G401 (cell line): ENCODE results near the gene WFIKKN1. TPM values are rescaled to one million over a fixed set of nuclear protein-coding genes. Genes with fewer than 3 reads are reported as not detected.

Experiments
- DNase-seq: peaks from one replicate; pipeline ENCODE4 v3.0.0-alpha.2; 2015; ENCODE audit warnings: low spot score
- in situ Hi-C: cut with HindIII; loops from 2 replicates; pipeline ENCODE4 v1.10.0; 2016; ENCODE audit warnings: low sequenced_read_pairs, mixed read lengths
- total RNA-seq: library from RNA; depleted of rRNA; stranded (reverse); fragments of >200 nt; shearing (Covaris generic); gene quantifications from 2 replicates; pipeline ENCODE4 v1.2.3, GENCODE V29; 2014

The WFIKKN1 gene
- total RNA-seq, 1 experiment from 2014 or later = 44.6 TPM

DNA sequence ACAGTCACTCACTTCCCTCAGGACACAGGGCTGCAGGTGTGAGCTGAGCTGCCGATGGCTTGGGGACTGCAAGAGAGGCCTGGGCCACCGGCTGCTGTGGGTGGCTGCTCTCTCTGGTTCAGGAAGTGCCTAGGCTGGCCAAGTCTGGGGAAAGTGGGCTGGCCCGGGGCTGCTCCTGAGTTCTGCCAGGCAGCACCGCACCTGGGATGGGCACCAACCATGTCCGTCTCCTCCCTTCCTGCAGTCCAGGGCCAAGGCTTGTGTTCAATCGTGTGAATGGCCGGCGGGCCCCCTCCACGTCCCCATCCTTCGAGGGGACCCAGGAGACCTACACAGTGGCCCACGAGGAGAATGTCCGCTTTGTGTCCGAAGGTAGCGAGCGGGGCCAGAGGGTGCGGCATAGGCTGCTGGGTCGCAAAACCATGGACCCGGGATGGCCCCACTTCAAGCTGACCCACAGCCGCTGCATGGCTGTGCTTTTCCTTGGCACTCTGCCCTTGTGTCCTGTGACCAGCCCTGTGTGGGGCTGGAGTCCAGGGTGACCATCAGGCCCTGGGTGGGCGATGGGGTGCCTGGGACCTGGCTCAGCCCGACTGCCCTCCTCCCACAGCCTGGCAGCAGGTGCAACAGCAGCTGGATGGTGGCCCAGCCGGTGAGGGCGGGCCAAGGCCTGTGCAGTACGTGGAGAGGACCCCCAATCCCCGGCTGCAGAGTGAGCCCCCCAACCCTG lies 16.6 kb downstream of the WFIKKN1 start:
- DNase-seq = no peak
- in situ Hi-C loops = no loop called here

DNA sequence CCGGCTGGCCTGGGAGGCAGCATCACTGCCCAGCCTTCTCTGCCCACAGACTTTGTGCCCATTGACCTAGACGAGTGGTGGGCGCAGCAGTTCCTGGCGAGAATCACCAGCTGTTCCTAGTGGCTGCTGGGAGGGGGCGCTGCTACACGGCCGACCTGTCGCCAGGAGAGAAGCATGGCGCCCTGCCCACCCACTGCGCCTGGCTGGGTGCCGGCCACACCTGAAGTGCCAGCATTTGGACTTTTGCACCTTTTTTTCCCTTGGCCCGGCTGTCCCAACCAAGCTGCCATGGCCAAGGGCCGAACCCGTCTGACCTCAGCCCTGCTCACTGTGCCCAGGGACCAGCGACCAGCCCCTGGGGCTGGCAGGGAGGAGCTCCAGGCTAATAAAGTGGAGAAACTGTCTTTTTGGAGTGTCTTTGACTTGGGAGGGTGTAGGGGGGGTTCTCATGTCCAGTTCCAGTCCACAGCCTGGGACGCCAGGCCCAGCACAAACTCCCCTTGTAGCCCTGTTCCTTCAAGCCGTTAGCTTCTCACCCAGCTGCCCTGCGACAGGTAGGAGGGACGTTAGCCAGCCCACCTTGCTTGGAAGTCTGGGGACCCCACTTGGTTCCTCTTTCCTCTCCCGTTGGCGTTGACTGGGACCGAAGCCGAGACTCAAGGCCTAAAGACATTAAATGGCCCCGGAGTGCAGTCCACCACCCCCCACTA lies 17.4 kb downstream of the WFIKKN1 start:
- in situ Hi-C loops = no loop called here
- DNase-seq = no peak

- peak; percentile 86 for DNase-seq
- in situ Hi-C loops = no loop called here
These were observed 18.2 kb downstream of the WFIKKN1 start, which contains the start of gene WDR90 for GRCh38 chr16:648781-649589. Gene WDR90, plus strand, starts transcription at chr16:649365. Its CDS starts 52 bp downstream, at chr16:649417.

- in situ Hi-C loops = no loop called here
- no peak for DNase-seq
These were observed 18.8 kb downstream of the WFIKKN1 start for GRCh38 chr16:649631-650030.

DNA sequence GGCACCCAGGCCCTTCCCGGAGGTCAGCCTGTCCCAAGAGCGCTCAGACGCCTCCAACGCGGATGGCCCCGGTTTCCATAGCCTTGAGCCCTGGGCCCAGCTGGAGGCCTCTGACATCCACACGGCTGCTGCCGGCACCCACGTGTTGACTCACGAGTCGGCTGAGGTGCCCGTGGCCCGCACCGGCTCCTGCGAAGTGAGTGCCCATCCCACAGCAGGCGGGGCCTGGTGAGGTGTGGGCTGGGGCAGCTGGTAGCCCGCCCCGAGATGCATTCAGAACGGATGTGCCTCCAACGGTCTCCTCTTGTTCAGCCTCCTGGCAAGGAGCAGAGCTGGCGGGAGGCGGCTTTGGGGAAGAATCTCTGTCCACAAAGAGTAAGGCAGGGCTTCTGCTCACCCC lies 21.1 kb downstream of the WFIKKN1 start:
- in situ Hi-C loops = no loop called here
- no peak for DNase-seq

GRCh38 chr16:652454-653305 lies 21.9 kb downstream of the WFIKKN1 start:
- DNase-seq = no peak
- in situ Hi-C loops = no loop called here

GRCh38 chr16:654034-654433 lies 23.2 kb downstream of the WFIKKN1 start:
- no peak for DNase-seq
- in situ Hi-C loops = no loop called here

DNA sequence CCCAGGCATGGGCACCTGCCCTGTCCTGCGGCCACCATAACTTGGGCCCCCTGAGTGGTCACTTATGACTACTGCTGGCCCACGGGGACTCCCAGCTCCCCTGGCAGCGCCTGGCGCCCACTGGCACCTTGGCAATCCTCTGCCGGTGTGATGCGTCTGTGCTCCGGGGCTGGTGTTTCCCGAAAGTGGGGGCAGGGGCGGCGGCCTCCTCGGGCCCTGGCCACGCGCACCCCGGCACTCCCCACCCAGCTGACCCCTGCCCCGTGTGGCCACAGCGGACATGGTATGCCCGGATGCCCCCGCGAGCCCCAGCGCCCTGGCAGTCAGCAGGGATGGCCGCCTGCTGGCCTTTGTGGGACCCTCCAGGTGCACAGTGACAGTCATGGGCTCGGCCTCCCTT lies 26.7 kb downstream of the WFIKKN1 start:
- no peak for DNase-seq
- in situ Hi-C loops = no loop called here

DNA sequence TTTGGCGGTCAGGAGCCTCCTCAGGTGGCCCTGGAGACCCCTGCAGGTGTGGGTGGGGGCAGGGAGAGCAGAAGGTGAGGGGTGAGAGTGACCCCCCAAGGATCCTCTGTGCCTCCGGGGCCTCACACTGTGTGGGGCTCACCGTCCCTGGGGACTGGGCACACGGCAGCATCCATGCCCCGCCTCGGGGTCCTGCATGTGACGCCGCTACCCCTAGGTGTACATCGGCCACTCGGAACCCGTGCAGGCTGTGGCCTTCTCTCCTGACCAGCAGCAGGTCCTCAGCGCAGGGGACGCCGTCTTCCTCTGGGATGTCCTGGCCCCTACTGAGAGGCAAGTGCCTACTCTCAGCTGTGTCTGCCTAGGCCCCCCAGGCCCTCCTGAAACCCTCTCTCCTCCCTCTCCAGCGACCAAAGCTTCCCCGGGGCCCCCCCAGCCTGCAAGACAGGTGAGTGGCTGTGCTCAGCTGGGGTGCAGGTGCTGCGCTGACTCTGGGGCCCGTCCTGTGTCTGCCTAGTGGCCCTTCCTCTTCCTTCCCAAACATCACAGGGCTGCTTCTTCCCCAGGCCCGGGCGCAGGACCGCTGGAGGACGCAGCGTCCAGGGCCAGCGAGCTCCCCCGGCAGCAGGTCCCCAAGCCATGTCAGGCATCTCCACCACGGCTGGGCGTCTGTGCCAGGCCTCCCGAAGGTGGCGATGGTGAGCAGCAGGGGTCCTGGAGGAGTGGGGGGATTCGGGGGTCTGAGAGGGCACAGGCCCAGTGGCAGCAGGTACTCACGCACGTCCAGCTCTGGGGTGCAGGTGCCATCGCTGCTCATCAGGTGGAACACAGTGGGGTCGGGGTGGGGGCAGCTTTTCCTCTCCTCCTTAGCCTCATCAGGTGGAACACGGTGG lies 28.1 kb downstream of the WFIKKN1 start:
- in situ Hi-C loops = no loop called here
- DNase-seq = no peak

- in situ Hi-C loops = no loop called here
- DNase-seq = no peak
These were observed 28.8 kb downstream of the WFIKKN1 start for GRCh38 chr16:659618-660017.

DNA sequence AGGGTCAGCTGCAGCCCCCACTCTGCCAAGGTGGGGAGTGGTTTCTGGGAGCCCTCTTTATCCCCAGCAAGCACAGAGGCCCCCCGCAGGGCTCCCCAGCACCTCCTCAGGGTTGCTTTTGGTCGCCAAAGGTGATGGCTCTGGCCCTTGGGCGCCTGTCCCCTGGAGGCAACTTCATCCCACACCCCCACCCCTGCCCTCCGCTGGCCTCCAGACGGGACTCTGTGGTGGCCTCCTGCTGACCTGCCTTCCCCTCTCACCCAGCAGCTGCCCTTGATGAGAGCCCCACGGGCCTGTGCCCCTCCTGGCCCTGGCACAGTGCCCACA lies 29.3 kb downstream of the WFIKKN1 start:
- in situ Hi-C loops = no loop called here
- DNase-seq = no peak

DNA sequence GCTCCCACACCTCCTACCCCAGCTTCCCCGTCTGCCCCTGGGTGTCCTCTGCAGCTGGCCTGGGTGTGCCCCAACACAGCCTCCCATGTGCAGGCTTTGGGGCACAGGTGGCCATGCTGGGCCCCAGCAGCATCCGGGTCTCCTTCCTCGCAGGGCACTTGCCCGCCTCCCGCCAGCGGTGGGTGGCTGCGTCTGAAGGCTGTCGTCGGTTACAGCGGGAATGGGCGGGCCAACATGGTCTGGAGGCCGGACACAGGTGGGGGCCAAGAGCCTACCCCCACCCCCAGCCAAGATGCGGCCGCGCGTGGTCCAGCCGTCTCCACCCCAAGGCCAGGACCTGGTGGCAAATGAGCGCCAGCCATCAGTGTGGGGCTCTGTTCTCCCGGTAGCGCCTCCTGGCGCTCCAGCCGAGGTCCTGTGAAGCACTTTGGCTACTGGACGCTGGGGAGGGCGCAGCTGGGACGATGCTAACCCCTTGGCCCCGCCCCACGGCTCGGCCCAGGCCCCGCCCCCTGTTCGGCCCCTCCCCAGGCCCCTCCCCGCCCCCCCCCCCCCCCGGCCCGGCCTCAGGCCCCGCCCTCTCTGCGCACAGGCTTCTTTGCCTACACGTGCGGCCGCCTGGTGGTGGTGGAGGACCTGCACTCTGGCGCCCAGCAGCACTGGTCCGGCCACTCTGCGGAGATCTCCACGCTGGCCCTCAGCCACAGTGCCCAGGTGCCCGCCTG lies 29.8 kb downstream of the WFIKKN1 start:
- DNase-seq = peak; percentile 82
- in situ Hi-C loops = no loop called here

- in situ Hi-C loops = no loop called here
- no peak for DNase-seq
These were observed 30.5 kb downstream of the WFIKKN1 start for GRCh38 chr16:661184-661821.

DNA sequence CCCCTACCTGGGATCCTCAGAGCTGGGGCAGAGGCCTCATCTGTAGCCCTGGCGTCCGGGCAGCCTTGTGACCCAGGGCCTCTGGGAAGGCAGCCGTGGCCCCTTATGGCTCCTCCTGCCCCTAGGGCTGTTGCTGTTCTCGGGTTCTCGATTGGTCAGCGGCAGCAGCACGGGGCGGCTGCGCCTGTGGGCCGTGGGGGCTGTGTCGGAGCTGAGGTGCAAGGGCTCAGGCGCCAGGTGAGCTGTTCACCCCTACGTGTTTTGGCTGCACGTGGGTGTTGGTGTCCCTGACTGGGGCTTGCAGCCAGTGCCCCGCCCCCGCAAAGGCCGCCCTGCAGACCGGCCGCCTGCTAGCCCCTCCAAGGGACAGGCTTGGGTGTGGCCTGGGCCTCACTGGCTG lies 31.3 kb downstream of the WFIKKN1 start:
- DNase-seq = no peak
- in situ Hi-C loops = no loop called here

DNA sequence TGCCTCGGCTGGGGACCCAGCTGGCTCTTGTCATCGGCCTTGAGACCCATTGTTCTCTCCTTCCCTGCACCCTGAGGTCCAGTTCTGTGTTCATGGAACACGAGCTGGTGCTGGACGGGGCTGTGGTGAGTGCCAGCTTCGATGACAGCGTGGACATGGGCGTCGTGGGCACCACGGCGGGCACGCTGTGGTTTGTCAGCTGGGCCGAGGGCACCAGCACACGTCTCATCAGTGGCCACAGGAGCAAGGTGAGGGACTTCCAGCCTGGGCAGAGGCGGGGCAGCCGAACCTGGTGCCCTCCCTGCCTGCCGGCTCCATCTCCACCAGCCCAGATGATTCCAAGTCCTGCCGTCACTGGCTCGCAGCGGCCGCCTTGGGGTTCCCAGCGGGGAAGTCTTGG lies 31.8 kb downstream of the WFIKKN1 start:
- DNase-seq = no peak
- in situ Hi-C loops = no loop called here

DNA sequence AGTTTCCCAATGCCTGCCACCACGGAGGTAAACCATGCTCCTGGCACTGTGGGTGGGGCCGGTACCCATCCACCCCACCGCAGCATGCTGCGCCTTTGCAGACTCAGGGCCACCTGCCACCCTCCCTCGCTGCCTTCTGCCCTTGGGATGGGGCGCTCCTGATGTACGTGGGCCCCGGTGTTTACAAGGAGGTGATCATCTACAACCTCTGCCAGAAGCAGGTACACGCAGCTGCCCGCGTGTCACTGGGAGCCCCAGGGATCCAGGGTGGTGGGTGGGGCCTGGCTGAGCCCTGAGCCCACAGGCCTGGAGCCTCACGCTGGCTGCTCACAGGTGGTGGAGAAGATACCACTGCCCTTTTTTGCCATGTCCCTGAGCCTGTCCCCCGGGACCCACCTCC lies 35.8 kb downstream of the WFIKKN1 start:
- in situ Hi-C loops = no loop called here
- no peak for DNase-seq

GRCh38 chr16:667113-667779 lies 36.5 kb downstream of the WFIKKN1 start:
- in situ Hi-C loops = no loop called here
- DNase-seq = no peak
